Epithelial cell of esophagus (primary cell): ENCODE data around the gene ZMIZ2.

Source experiments
- DNase-seq: peaks from one replicate; pipeline ENCODE4 v3.0.0; 2010; ENCODE audit warnings: low read depth
- H3K4me3 ChIP-seq: 2 replicates; pipeline ENCODE4 v1.5.1; 2011; ENCODE audit warnings: mild to moderate bottlenecking, low read length, control low read depth
- CTCF ChIP-seq: IDR thresholded peaks from 2 replicates; pipeline ENCODE4 v1.5.1; 2011; ENCODE audit warnings: low read depth, mild to moderate bottlenecking, low read length, control low read depth, inconsistent platforms; ENCODE audit not compliant: insufficient read depth; ENCODE audit errors: missing control alignments

ZMIZ2 gene

DNA sequence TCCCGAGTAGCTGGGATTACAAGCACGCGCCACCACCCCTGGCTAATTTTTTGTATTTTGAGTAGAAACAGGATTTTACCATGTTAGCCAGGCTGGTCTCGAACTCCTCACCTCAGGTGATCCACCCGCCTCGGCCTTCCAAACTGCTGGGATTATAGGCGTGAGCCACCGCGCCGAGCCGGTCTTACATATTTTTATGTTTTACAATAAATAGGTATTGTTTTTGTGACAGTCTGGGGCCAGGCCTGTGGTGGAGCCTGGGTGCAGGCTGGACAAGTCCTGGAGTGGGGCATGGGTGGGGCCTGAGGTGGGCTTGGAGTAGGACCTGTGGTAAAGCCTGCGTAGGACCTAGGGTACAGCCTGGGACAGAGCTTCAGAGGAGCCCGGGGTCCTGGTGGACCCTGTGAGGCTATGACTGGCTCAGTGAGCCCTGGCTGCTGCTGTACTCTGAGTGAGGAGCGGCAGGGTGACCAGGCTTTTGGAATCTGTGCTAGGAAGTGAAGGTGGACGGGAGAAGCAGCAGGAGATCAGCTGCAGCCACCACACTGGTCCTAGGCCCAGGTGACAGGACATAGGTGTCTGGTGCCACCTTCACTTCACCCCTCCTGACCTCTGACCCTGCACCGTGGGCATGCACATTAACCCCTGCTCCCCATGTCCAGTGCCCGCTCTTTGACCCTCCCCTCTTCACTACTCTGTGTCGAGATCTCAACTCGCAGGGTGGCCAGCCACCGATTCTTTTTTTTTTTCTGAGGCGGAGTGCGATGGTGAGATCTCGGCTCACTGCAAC is 9.6 kb upstream of the ZMIZ2 start:
- no peak for TF ChIP-seq CTCF
- no peak overlapping the region for H3K4me3 ChIP-seq
- no peak for DNase-seq

- DNase-seq = no peak
- no peak for TF ChIP-seq CTCF
- no peak overlapping the region for H3K4me3 ChIP-seq
Measured at GRCh38 chr7:44740055-44740454, 8.6 kb upstream of the ZMIZ2 start.

GRCh38 chr7:44743750-44744149 is 4.9 kb upstream of the ZMIZ2 start:
- no peak for DNase-seq
- no peak for TF ChIP-seq CTCF
- H3K4me3 ChIP-seq = no peak overlapping the region

GRCh38 chr7:44748948-44749731 is 493 bp downstream of the ZMIZ2 start:
- peak overlapping the region; percentile 78 for H3K4me3 ChIP-seq
- no peak for DNase-seq
- no peak for TF ChIP-seq CTCF

DNA sequence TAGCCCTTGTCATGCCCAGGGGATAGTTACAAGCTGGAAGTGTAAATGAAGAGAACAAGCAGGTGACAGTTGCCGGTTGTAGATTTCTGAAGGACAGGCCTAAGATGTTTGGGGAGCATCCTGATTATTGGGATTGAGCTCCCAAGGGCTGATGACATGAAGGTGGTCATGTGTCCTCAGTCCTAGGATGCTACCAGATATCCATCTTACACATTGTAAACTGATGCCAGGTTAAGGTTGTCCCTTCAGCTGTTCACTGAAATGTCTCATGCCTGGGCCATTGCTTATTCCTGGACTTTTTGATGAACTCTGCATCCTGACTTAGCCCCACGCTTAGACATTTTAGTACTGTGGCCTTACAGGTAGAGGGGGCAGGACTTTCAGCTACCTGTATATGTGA is 1.3 kb downstream of the ZMIZ2 start:
- H3K4me3 ChIP-seq = peak overlapping the region; percentile 78
- TF ChIP-seq CTCF = no peak
- no peak for DNase-seq

GRCh38 chr7:44750424-44750823 is 1.8 kb downstream of the ZMIZ2 start:
- no peak for DNase-seq
- H3K4me3 ChIP-seq = no peak overlapping the region
- no peak for TF ChIP-seq CTCF
